Measurements from ENCODE around the gene POU2F1. TPM values are rescaled to one million over a fixed set of nuclear protein-coding genes. Genes with fewer than 3 reads are reported as not detected.

The POU2F1 gene
- total RNA-seq, 1 donor from 2014 or later, result 15.3 TPM

DNA sequence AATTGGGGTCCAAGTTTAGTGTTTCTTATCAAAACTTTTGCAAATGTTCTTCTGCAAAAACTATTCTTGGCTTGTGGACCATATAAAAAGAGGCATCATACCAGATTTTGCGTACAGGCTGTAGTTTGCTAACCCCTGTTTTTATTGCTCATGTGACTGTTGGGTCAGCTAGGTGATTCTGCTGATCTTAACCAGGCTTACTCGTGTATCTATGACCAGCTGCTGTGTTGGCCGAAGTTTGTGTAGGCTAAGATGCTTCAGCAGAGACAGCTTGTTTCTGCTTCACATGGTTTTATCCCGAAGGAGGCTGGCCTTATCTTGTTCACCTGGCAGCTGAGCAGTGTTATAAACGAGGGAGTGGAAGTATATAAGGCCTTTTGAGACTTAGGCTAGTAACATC, 38.2 kb downstream of the POU2F1 start:
- Mint-ChIP-seq H3K4me1 (ENCODE audit: unreplicated experiment) (no peaks in the 10 kb centered on the region), H3K27ac (ENCODE audit: unreplicated experiment) (no peak overlapping the region), H3K9me3 (ENCODE audit: unreplicated experiment) (no peaks in the 10 kb centered on the region), H3K4me3 (ENCODE audit: unreplicated experiment) (no peak overlapping the region), H3K27me3 (ENCODE audit: unreplicated experiment) (no peaks in the 10 kb centered on the region), H3K36me3 (ENCODE audit: unreplicated experiment) (peaks cover 3% of the 10 kb centered on the region)
- DNase-seq (ENCODE audit: extremely low spot score, unreplicated experiment), result no peak
- TF ChIP-seq, protein P1, sequence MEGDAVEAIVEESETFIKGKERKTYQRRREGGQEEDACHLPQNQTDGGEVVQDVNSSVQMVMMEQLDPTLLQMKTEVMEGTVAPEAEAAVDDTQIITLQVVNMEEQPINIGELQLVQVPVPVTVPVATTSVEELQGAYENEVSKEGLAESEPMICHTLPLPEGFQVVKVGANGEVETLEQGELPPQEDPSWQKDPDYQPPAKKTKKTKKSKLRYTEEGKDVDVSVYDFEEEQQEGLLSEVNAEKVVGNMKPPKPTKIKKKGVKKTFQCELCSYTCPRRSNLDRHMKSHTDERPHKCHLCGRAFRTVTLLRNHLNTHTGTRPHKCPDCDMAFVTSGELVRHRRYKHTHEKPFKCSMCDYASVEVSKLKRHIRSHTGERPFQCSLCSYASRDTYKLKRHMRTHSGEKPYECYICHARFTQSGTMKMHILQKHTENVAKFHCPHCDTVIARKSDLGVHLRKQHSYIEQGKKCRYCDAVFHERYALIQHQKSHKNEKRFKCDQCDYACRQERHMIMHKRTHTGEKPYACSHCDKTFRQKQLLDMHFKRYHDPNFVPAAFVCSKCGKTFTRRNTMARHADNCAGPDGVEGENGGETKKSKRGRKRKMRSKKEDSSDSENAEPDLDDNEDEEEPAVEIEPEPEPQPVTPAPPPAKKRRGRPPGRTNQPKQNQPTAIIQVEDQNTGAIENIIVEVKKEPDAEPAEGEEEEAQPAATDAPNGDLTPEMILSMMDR (IDR thresholded peaks at IDR 0.05), result no peak

DNA sequence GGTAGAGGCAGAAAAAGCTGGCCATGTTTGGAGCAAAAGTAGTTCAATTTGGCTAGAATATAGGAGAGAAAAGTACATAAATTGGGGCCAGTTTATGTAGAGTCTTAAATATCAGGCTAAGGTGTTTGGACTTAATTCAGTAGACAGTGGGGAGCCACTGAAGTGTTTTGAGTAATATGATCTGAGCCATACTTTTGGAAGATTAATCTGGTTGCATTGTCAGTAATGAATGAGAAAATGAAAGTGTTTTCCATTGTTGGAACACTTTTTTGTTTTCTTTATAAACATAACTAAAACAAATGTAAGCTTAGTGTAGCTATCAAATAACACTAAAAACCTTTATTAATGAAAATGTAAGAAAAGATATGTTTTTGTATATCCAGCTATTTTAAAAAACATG, 42.1 kb downstream of the POU2F1 start:
- Mint-ChIP-seq H3K27me3 (ENCODE audit: unreplicated experiment) (no peaks in the 10 kb centered on the region), H3K27ac (ENCODE audit: unreplicated experiment) (no peak overlapping the region), H3K36me3 (ENCODE audit: unreplicated experiment) (no peaks in the 10 kb centered on the region), H3K4me1 (ENCODE audit: unreplicated experiment) (no peaks in the 10 kb centered on the region), H3K4me3 (ENCODE audit: unreplicated experiment) (no peak overlapping the region), H3K9me3 (ENCODE audit: unreplicated experiment) (no peaks in the 10 kb centered on the region)
- TF ChIP-seq, protein P1 (IDR thresholded peaks at IDR 0.05), result no peak
- DNase-seq (ENCODE audit: extremely low spot score, unreplicated experiment), result no peak

DNA sequence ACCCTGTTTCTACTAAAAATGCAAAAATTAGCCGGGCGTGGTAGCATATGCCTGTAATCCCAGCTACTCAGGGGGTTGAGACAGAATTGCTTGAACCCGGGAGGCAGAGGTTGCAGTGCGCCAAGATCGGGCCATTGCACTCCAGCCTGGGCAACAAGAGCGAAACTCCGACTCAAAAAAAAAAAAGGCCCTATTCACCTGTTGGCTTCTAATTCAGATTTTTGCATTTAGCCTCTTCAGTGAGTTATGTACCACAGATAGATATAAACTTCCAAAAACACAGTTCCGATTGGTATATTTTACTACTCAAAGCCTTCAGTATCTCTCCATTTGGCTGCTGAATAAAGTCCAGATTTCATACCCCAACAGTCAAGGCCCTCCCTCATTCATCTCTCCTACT, 42.7 kb downstream of the POU2F1 start:
- TF ChIP-seq, protein P1 (IDR thresholded peaks at IDR 0.05), result no peak
- no peak for DNase-seq (ENCODE audit: extremely low spot score, unreplicated experiment)
- Mint-ChIP-seq H3K27me3 (ENCODE audit: unreplicated experiment) (no peaks in the 10 kb centered on the region), H3K4me1 (ENCODE audit: unreplicated experiment) (no peaks in the 10 kb centered on the region), H3K36me3 (ENCODE audit: unreplicated experiment) (no peaks in the 10 kb centered on the region), H3K27ac (ENCODE audit: unreplicated experiment) (no peak overlapping the region), H3K4me3 (ENCODE audit: unreplicated experiment) (no peak overlapping the region), H3K9me3 (ENCODE audit: unreplicated experiment) (no peaks in the 10 kb centered on the region)

DNA sequence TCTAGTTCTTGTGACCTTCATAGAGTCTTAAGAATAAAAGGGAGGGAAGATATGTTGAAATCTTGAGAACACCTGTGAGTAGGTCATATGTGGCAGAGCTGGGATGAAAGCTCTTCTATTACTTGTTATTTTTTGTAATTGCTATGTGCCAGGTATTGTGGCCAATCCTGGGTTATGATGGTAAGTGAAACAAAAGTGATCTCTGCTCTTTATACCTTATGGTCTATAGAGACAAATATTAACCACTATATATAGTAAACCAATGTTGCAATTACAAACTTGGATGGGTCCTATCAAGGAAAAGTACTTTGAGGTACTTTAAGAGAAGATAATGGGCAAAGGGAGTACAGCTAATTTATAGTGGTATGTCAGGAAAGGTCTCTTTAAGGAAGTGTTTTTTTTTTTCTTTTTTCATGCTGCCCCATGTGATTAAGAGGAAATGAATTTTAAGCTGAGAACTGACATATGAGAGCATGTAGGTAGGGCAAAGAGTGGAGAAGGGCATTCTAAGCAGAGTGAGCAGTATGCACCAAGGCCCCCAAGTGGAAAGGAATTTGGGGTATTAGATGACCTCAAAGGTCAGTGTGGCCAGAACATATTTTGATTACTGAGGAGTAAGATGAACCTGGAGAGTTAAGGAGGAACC, 43.3 kb downstream of the POU2F1 start:
- no peak for DNase-seq (ENCODE audit: extremely low spot score, unreplicated experiment)
- H3K4me1 Mint-ChIP-seq (ENCODE audit: unreplicated experiment), result no peaks in the 10 kb centered on the region
- H3K27me3 Mint-ChIP-seq (ENCODE audit: unreplicated experiment), result no peaks in the 10 kb centered on the region
- TF ChIP-seq, protein P1 (IDR thresholded peaks at IDR 0.05), result no peak
- H3K9me3 Mint-ChIP-seq (ENCODE audit: unreplicated experiment), result no peaks in the 10 kb centered on the region
- H3K27ac Mint-ChIP-seq (ENCODE audit: unreplicated experiment), result no peak overlapping the region
- H3K4me3 Mint-ChIP-seq (ENCODE audit: unreplicated experiment), result no peak overlapping the region
- no peaks in the 10 kb centered on the region for H3K36me3 Mint-ChIP-seq (ENCODE audit: unreplicated experiment)

DNA sequence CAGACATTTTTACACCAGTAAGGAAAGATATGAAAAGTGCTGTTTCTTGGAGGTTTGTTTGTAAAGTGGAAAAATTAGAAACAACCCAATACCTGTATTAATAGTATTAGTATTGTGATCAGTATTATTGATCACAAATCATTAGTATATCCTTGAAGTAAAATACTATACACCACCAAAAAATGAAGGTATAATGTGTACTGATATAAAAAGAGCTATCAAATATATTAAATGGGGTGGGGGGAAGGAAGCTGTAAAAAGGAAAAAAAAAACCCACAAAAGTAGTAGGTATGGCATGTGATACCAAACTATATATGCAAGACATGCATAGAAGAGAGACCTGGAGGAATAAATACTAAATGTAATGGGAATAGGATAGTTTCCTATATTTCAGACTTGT, 46.3 kb downstream of the POU2F1 start:
- TF ChIP-seq, protein P1 (IDR thresholded peaks at IDR 0.05), result no peak
- Mint-ChIP-seq H3K4me3 (ENCODE audit: unreplicated experiment) (no peak overlapping the region), H3K9me3 (ENCODE audit: unreplicated experiment) (no peaks in the 10 kb centered on the region), H3K27ac (ENCODE audit: unreplicated experiment) (no peak overlapping the region), H3K36me3 (ENCODE audit: unreplicated experiment) (no peaks in the 10 kb centered on the region), H3K27me3 (ENCODE audit: unreplicated experiment) (no peaks in the 10 kb centered on the region), H3K4me1 (ENCODE audit: unreplicated experiment) (peaks cover 13% of the 10 kb centered on the region)
- no peak for DNase-seq (ENCODE audit: extremely low spot score, unreplicated experiment)

Data from osteocyte (in vitro differentiated cells).